Common myeloid progenitor, CD34-positive (primary cell): ENCODE data around the gene DIPK1B.

Experiments used
- CTCF ChIA-PET: fragments of 350-600 bp; sonication (Branson Sonifier 250); formaldehyde crosslinking; loops from one replicate; lab custom pipeline; 2021; ENCODE audit warnings: antibody characterized with exemption; lab: Charles Lee
- POLR2A ChIA-PET: fragments of 350-600 bp; sonication (Branson Sonifier 250); formaldehyde crosslinking; loops from one replicate; lab custom pipeline; 2021; ENCODE audit warnings: antibody characterized with exemption; lab: Charles Lee
- DNase-seq, 3 donors: peaks; one replicate each; pipeline versions ENCODE4 v3.0.0 to v3.0.0-alpha.2; 2013
- H3K27ac ChIP-seq, 2 experiments: 1 replicate in 1 of 2; 2 replicates in 1 of 2; pipeline ENCODE4 v1.7.0; 2013; ENCODE audit warnings: inconsistent platforms in 2 of 2, low read length in 2 of 2, mild to moderate bottlenecking in 2 of 2, low read depth in 1 of 2, moderate library complexity in 1 of 2; ENCODE audit not compliant: severe bottlenecking in 2 of 2, insufficient read depth in 1 of 2, poor library complexity in 1 of 2
- H3K27me3 ChIP-seq, 5 experiments: replicated peaks in 2 of 5; 1 replicate in 3 of 5; 2 replicates in 2 of 5; pipeline versions ENCODE4 v1.6.1 to v1.7.0; 2013; ENCODE audit warnings: low read length in 4 of 5, mild to moderate bottlenecking in 2 of 5, moderate library complexity in 2 of 5, inconsistent platforms in 1 of 5; ENCODE audit not compliant: insufficient read depth in 5 of 5, control insufficient read depth in 4 of 5
- H3K36me3 ChIP-seq, 4 experiments: 1 replicate in 2 of 4; 2 replicates in 2 of 4; pipeline versions ENCODE4 v1.6.1 to v1.7.0; 2013; ENCODE audit warnings: low read length in 3 of 4, control low read depth in 1 of 4, mild to moderate bottlenecking in 1 of 4; ENCODE audit not compliant: control insufficient read depth in 4 of 4, insufficient read depth in 4 of 4
- H3K4me1 ChIP-seq, 4 experiments: 1 replicate in 3 of 4; 2 replicates in 1 of 4; pipeline versions ENCODE4 v1.6.1 to v1.7.1; 2013; ENCODE audit warnings: low read length in 3 of 4, mild to moderate bottlenecking in 3 of 4, control low read depth in 1 of 4, inconsistent platforms in 1 of 4, moderate library complexity in 1 of 4; ENCODE audit not compliant: control insufficient read depth in 4 of 4, insufficient read depth in 4 of 4; ENCODE audit errors: control extremely low read depth in 1 of 4
- H3K4me3 ChIP-seq, 7 experiments: 1 replicate in 4 of 7; 2 replicates in 3 of 7; pipeline versions ENCODE4 v1.5.1 to v1.7.0; 2013; ENCODE audit warnings: mild to moderate bottlenecking in 7 of 7, low read length in 6 of 7, moderate library complexity in 6 of 7, inconsistent platforms in 2 of 7, low read depth in 2 of 7, control low read depth in 1 of 7; ENCODE audit not compliant: insufficient read depth in 4 of 7, control insufficient read depth in 1 of 7; ENCODE audit errors: extremely low read depth in 1 of 7
- H3K9me3 ChIP-seq, 5 experiments: 1 replicate in 4 of 5; 2 replicates in 1 of 5; pipeline versions ENCODE4 v1.6.1 to v1.7.1; 2013; ENCODE audit warnings: low read length in 4 of 5, mild to moderate bottlenecking in 2 of 5, inconsistent platforms in 1 of 5, low read depth in 1 of 5, moderate library complexity in 1 of 5; ENCODE audit not compliant: control insufficient read depth in 4 of 5, insufficient read depth in 2 of 5; ENCODE audit errors: control extremely low read depth in 1 of 5
- WGBS: methylation state at CpG from one replicate; pipeline ENCODE4 v1.1.5; 2013; ENCODE audit not compliant: insufficient coverage; 5-methylcytosine and 5-hydroxymethylcytosine counted together

The DIPK1B gene

DNA sequence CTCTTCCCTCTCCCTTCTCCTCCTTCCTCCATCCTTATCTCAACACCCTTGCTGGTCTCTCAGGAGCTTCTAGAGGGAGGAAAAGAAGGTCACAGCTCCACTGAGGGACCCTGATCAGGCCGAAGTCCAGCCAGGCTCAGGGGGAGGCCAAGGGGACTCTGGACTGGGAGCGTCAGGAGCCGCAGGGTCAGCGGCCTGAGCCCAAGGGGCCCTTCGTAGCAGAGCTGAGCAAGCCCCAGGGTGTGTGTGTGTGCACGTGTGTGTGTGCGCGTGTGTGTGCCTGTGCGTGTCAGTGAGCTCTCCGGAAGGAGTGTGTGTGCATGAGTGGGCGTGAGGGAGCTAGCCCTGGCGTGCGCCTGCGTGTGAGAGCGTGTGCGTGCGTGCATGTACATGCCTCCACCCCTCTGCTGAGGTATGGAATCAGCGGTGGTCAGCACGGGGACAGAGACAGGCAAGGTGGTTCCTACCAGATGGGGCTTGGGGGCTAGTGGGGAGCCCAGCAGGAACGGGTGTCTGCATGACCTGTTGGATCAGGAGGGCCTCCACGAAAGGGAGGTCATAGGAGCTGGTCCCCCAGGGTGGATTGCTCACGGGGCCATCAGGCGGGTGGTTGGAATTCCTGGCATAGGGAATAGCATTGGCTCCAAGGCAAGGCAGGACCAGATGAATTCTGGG, 15.1 kb upstream of the DIPK1B start:
- no peaks in the 10 kb centered on the region for H3K9me3 ChIP-seq
- H3K27ac ChIP-seq: no peak overlapping the region
- POLR2A ChIA-PET: interaction anchor here (0.8 to 2.0 kb wide), 8 partner anchors 11 to 52 kb away, joined by 3 to 6 read pairs (median 3); partner anchors contain the start of gene AGPAT2
- no peaks in the 10 kb centered on the region for H3K27me3 ChIP-seq
- DNase-seq: peak in 1 of 3 donors; percentile 60
- WGBS: 94% methylated on average over 18 of the region's 23 CpGs
- no peak overlapping the region for H3K4me3 ChIP-seq
- peaks cover under 1 to 64% (median 45%) of the 10 kb centered on the region in 4 experiments for H3K4me1 ChIP-seq
- CTCF ChIA-PET: interaction anchor here (0.7 to 3.9 kb wide), 8 partner anchors 11 to 33 kb away, joined by 3 to 24 read pairs (median 4); no protein-coding TSS in a partner anchor
- H3K36me3 ChIP-seq: no peaks in the 10 kb centered on the region

DNA sequence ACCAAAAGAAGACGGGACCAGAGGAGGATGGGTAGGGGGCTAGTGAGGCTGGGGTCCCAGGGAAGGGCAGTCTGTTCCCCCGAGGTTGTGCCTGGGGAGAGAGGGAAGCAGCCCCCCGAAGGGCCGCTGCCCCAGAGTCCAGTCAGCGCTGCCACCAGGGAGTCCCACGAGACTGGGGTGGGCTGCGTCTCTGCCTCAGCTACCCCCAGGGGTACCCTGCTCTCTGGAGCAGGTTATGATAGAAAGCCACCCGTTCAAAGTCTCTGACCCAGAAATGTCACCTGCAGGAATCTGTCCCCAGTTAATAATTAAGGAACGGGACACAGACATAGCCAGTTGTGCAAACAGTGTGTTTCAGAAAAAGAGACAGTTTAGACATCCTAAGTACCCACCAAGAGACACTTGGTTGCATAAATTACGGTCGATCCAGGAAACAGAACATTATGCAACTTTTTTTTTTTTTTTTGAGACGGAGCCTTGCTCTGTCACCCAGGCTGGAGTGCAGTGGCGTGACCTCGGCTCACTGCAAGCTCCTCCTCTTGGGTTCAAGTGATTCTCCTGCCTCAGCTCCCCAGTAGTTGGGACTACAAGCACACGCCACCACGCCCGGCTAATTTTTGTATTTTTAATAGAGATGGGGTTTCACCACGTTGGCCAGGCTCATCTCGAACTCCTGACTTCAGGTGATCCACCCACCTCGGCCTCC, 14.4 kb upstream of the DIPK1B start:
- Histone ChIP-seq H3K27ac (no peak overlapping the region), H3K36me3 (no peaks in the 10 kb centered on the region), H3K4me3 (no peak overlapping the region), H3K27me3 (no peaks in the 10 kb centered on the region), H3K9me3 (no peaks in the 10 kb centered on the region), H3K4me1 (peaks cover 2 to 71% (median 52%) of the 10 kb centered on the region in 4 experiments)
- ChIA-PET CTCF (interaction anchor here (0.7 to 4.0 kb wide), 6 partner anchors 11 to 34 kb away, joined by 3 to 27 read pairs (median 8); no protein-coding TSS in a partner anchor), POLR2A (interaction anchor here (0.8 to 2.0 kb wide), 7 partner anchors 11 to 53 kb away, joined by 3 to 6 read pairs (median 3); partner anchors contain the start of gene AGPAT2)
- WGBS: 68% methylated on average over 14 of the region's 20 CpGs
- peak in 2 of 3 donors; percentile 56 to 60 for DNase-seq

DNA sequence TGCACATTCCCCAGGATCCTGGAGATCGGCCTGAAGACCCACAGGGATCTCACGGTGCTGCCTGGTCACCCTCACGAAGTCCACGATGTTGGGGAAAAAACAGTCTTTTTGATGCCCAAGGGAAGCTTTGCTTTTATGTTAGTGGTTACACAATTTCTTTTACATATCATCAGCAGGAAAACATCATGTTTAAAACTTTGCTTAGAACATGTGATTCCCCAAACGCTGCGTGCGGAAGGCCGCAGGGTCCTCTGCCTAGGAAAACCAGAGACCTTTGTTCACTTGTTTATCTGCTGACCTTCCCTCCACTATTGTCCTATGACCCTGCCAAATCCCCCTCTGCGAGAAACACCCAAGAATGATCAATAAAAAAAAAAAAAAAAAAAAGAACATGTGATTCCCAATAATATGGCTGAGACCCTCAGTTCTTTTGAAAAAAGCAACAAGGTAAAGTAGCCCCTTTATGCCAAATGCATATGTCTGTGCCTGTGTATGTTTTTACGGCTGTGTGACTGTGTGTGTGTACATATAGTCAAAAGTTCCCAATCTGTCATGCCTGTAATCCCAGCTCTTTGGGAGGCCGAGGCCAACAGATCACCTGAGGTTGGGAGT, 13.6 kb upstream of the DIPK1B start:
- Histone ChIP-seq H3K4me1 (peaks cover 2 to 77% (median 59%) of the 10 kb centered on the region in 4 experiments), H3K27ac (no peak overlapping the region), H3K9me3 (no peaks in the 10 kb centered on the region), H3K36me3 (no peaks in the 10 kb centered on the region), H3K4me3 (no peak overlapping the region), H3K27me3 (no peaks in the 10 kb centered on the region)
- ChIA-PET POLR2A (interaction anchor here (1.0 kb wide), 1 partner anchor 16 kb away, joined by 4 read pairs; no protein-coding TSS in a partner anchor), CTCF (interaction anchor here (0.9 to 4.0 kb wide), 6 partner anchors 9 to 195 kb away, joined by 3 to 27 read pairs (median 16); no protein-coding TSS in a partner anchor)
- WGBS: 98% methylated on average over 5 of the region's 11 CpGs
- DNase-seq: no peak

GRCh38 chr9:136700304-136700703, 12.1 kb upstream of the DIPK1B start:
- H3K27ac ChIP-seq: no peak overlapping the region
- 93% methylated on average over 13 of the region's 13 CpGs for WGBS
- CTCF ChIA-PET: interaction anchor here (1.5 to 4.0 kb wide), 5 partner anchors 10 to 36 kb away, joined by 4 to 27 read pairs (median 4); no protein-coding TSS in a partner anchor
- H3K4me1 ChIP-seq: peaks cover 2 to 83% (median 69%) of the 10 kb centered on the region in 4 experiments
- H3K36me3 ChIP-seq: no peaks in the 10 kb centered on the region
- POLR2A ChIA-PET: interaction anchor here (1.4 to 4.7 kb wide), 7 partner anchors 12 to 42 kb away, joined by 4 to 99 read pairs (median 8); partner anchors contain the start of genes AGPAT2 and DIPK1B
- H3K27me3 ChIP-seq: no peaks in the 10 kb centered on the region
- DNase-seq: no peak
- peak overlapping the region in 2 of 7 experiments; percentile 13 to 63 for H3K4me3 ChIP-seq
- no peaks in the 10 kb centered on the region for H3K9me3 ChIP-seq

DNA sequence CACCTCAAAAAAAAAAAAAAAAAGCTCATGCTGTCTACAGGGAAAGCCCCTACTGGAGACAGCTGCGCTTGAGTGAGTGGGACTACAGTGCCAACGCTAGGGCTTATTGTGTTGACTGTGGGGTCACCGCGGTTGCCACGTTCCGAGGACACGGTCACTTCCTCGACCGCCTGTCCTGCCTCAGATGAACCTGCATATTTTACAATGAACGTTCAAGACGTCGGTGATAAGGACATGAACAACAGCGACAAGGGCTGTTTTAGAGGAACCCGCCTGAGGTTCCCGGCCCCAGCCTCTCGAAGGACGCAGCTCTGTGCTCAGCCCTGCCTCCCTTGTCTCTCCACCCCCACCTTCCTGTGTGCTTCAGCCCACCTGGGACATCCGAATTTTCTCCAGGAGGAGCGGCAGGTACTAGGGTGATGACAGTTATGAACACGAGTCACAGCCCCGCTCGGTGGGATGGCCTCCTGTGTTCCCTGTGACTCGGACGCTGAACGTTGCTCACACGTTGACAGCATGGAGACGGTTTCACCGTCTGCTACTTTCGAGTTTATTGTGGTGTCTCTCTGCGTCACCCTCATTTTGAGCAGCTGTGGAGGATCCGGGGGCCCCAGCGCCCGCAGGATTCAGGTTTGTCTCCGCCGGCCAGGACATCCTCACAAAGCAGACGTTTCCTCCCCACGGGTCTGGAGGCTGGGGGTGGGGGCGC, 11.3 kb upstream of the DIPK1B start:
- no peaks in the 10 kb centered on the region for H3K27me3 ChIP-seq
- H3K36me3 ChIP-seq: no peaks in the 10 kb centered on the region
- 1% methylated on average over 34 of the region's 38 CpGs for WGBS
- H3K4me1 ChIP-seq: peaks cover 2 to 83% (median 75%) of the 10 kb centered on the region in 4 experiments
- POLR2A ChIA-PET: interaction anchor here (0.6 to 4.7 kb wide), 14 partner anchors 8 to 168 kb away, joined by 3 to 99 read pairs (median 6); partner anchors contain the start of genes AGPAT2, DIPK1B and EGFL7
- H3K27ac ChIP-seq: peak overlapping the region; percentile 64 to 84
- H3K9me3 ChIP-seq: no peaks in the 10 kb centered on the region
- DNase-seq: peak; percentile 78 to 96 (median 95)
- CTCF ChIA-PET: interaction anchor here (0.7 to 4.0 kb wide), 8 partner anchors 11 to 76 kb away, joined by 3 to 27 read pairs (median 4); no protein-coding TSS in a partner anchor
- H3K4me3 ChIP-seq: peak overlapping the region in 5 of 7 experiments; percentile 22 to 63 (median 46)

- H3K27ac ChIP-seq: peak overlapping the region; percentile 64 to 84
- no peaks in the 10 kb centered on the region for H3K9me3 ChIP-seq
- H3K27me3 ChIP-seq: no peaks in the 10 kb centered on the region
- POLR2A ChIA-PET: interaction anchor here (0.6 to 4.7 kb wide), 10 partner anchors 12 to 44 kb away, joined by 3 to 99 read pairs (median 7); partner anchors contain the start of genes AGPAT2, DIPK1B and EGFL7
- H3K36me3 ChIP-seq: no peaks in the 10 kb centered on the region
- CTCF ChIA-PET: interaction anchor here (0.7 to 4.0 kb wide), 5 partner anchors 10 to 38 kb away, joined by 3 to 27 read pairs (median 10); no protein-coding TSS in a partner anchor
- H3K4me3 ChIP-seq: peak overlapping the region in 5 of 7 experiments; percentile 22 to 63 (median 42)
- peak in 2 of 3 donors; percentile 73 to 84 for DNase-seq
- H3K4me1 ChIP-seq: peaks cover 2 to 78% (median 72%) of the 10 kb centered on the region in 4 experiments
- 20% methylated on average over 4 of the region's 10 CpGs for WGBS
Observed at GRCh38 chr9:136701668-136702053, 10.7 kb upstream of the DIPK1B start.
